SU-DHL-6 (cell line): ENCODE data around the gene KRT16.

ENCODE experiments used
- EZH2phosphoT487 ChIP-seq: fragments of 200-600 bp; sonication (generic), shearing (Covaris generic); conservative IDR thresholded peaks from 2 replicates; pipeline ENCODE4 v1.6.1; 2018; ENCODE audit warnings: mild to moderate bottlenecking, antibody characterized with exemption, low read length, moderate library complexity, mixed read lengths
- TF ChIP-seq, protein P1 (sequence below): fragments of 200-600 bp; sonication (generic); IDR thresholded peaks from one replicate; pipeline ENCODE4 v1.5.1; 2017; ENCODE audit warnings: antibody characterized with exemption, mild to moderate bottlenecking, low read length, moderate library complexity; ENCODE audit not compliant: insufficient read depth, poor library complexity, severe bottlenecking

DNA sequence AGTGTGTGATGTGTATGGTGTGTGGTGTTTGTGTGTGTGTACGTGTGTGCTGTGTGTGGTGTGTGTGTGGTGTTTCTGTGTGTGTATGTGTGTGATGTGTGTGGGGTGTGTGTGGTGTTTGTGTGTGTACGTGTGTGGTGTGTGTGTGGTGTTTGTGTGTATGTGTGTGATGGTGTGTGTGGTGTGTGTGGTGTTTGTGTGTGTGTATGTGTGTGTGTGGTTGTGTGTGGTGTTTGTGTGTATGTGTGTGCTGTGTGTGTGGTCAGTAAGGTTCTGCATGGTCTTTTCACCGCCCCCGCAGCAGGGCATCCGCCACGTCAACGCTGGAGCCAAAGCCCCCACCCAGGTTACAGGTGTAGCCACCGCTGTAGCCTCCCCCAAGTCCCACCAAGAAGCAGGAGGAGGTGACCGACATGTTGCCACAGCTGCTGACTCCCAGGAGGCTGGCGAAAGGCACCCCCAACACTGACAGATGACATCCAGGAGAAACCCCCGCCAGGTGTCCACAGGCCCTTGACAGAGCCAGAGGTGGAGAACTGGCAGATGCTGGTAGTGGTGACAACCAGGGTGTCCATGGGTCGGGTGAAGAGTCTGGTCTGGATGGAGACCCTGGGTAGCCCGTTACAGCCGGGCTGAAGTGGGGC lies 21.1 kb upstream of the KRT16 start:
- TF ChIP-seq, protein P1, sequence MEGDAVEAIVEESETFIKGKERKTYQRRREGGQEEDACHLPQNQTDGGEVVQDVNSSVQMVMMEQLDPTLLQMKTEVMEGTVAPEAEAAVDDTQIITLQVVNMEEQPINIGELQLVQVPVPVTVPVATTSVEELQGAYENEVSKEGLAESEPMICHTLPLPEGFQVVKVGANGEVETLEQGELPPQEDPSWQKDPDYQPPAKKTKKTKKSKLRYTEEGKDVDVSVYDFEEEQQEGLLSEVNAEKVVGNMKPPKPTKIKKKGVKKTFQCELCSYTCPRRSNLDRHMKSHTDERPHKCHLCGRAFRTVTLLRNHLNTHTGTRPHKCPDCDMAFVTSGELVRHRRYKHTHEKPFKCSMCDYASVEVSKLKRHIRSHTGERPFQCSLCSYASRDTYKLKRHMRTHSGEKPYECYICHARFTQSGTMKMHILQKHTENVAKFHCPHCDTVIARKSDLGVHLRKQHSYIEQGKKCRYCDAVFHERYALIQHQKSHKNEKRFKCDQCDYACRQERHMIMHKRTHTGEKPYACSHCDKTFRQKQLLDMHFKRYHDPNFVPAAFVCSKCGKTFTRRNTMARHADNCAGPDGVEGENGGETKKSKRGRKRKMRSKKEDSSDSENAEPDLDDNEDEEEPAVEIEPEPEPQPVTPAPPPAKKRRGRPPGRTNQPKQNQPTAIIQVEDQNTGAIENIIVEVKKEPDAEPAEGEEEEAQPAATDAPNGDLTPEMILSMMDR = no peak
- no peak for TF ChIP-seq EZH2phosphoT487
